Choroid plexus epithelial cell (primary cell): ENCODE data around the gene NOCT.

Source experiments
- DNase-seq: peaks from one replicate; pipeline ENCODE4 v3.0.0-alpha.2; 2010; ENCODE audit warnings: low read depth
- H3K4me3 ChIP-seq: 2 replicates; pipeline ENCODE4 v1.5.1; 2011; ENCODE audit warnings: low read depth, mild to moderate bottlenecking, control low read depth, low read length, moderate library complexity
- CTCF ChIP-seq: conservative IDR thresholded peaks from 2 replicates; pipeline ENCODE4 v1.5.1; 2011; ENCODE audit warnings: low read depth, mild to moderate bottlenecking, control low read depth, inconsistent platforms, low read length, moderate library complexity

The NOCT gene

GRCh38 chr4:139030614-139031235, 15.1 kb downstream of the NOCT start:
- DNase-seq: peak; percentile 92
- H3K4me3 ChIP-seq: no peak overlapping the region
- peak; percentile 86 for TF ChIP-seq CTCF

- H3K4me3 ChIP-seq: no peak overlapping the region
- DNase-seq: no peak
- no peak for TF ChIP-seq CTCF
Measured at GRCh38 chr4:139035650-139036049, 20.1 kb downstream of the NOCT start.

- no peak overlapping the region for H3K4me3 ChIP-seq
- DNase-seq: no peak
- no peak for TF ChIP-seq CTCF
Measured at GRCh38 chr4:139036885-139037284, 21.3 kb downstream of the NOCT start.

GRCh38 chr4:139038874-139039443, 23.4 kb downstream of the NOCT start:
- DNase-seq: no peak
- no peak overlapping the region for H3K4me3 ChIP-seq
- TF ChIP-seq CTCF: no peak

GRCh38 chr4:139042981-139043460, 27.4 kb downstream of the NOCT start:
- no peak overlapping the region for H3K4me3 ChIP-seq
- TF ChIP-seq CTCF: no peak
- no peak for DNase-seq

DNA sequence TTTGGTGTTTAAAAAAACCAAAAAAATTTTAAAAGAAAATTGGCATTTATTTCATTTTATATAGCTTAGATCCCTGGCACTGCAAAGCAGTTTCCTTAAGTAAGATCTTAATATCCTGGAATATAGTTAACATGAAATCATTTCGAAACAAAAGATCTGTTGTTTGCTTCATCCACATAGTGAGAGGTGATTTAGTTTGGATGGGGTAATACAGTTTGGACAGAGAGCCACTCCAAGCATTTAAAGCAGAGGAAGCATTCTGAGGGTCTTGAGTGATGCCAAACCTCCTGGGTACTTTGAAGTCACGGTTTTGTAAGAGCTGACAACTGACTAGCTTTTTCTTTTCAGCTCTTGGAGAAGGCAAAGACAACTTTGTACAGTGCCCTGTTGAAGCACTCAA, 28.7 kb downstream of the NOCT start:
- no peak overlapping the region for H3K4me3 ChIP-seq
- no peak for TF ChIP-seq CTCF
- DNase-seq: no peak

DNA sequence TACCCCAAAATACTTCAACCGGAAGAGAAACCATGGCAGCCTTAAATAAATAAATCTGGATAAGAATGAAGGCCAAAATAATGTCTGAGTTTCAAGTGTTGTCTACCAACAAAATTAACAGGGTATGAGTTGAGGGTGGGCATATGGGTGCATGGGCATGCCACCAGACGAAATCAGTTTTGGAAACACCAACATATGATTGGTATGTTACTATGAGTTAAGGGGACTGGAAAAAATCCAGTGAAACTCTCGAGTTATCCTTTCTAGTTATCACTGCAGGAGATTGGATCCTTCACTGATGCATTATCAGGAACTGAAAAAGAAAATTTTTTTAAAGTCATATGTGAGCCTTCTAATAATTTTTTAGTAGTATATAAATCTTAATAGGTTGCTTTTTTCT, 32.4 kb downstream of the NOCT start:
- no peak for TF ChIP-seq CTCF
- DNase-seq: no peak
- H3K4me3 ChIP-seq: no peak overlapping the region
